Measurements from ENCODE around the gene ALDOC.

The ALDOC gene

GRCh38 chr17:28573521-28573920, 3.2 kb downstream of the ALDOC start:
- Histone ChIP-seq H3K36me3 (ENCODE audit: insufficient read depth, low read length) (peaks cover 17% of the 10 kb centered on the region; the same call in 1 of the 2 replicates), H3K4me1 (ENCODE audit: insufficient read depth, low read length, poor library complexity, severe bottlenecking) (peaks cover 27% of the 10 kb centered on the region), H3K9me2 (replicated peaks; ENCODE audit: low read depth, low read length) (no peaks in the 10 kb centered on the region), H3K4me3 (ENCODE audit: low read length, poor library complexity, severe bottlenecking) (no peak overlapping the region), H2AFZ (ENCODE audit: low read length) (no peak overlapping the region), H3F3A (ENCODE audit: low read depth) (no peaks in the 10 kb centered on the region), H3K9me3 (ENCODE audit: insufficient read depth, low read depth, low read length) (no peaks in the 10 kb centered on the region), H3K79me2 (ENCODE audit: insufficient read depth, low read length) (peaks cover 27% of the 10 kb centered on the region), H3K27me3 (ENCODE audit: insufficient read depth, low read length, poor library complexity, severe bottlenecking) (no peaks in the 10 kb centered on the region), H4K20me1 (ENCODE audit: insufficient read depth, low read length, poor library complexity, severe bottlenecking) (peaks cover 11% of the 10 kb centered on the region), H3K4me2 (ENCODE audit: low read depth, low read length, poor library complexity, severe bottlenecking) (no peak overlapping the region), H3K9ac (ENCODE audit: low read depth, low read length, poor library complexity, severe bottlenecking) (no peak overlapping the region)
- TF ChIP-seq CTCF (conservative IDR thresholded peaks at IDR 0.05; ENCODE audit: low read length) = no peak
- TF ChIP-seq EZH2phosphoT487 (IDR thresholded peaks at IDR 0.05; ENCODE audit: borderline replicate concordance) = no peak

GRCh38 chr17:28573040-28573380, 3.7 kb downstream of the ALDOC start:
- Histone ChIP-seq H3K9ac (ENCODE audit: low read depth, low read length, poor library complexity, severe bottlenecking) (no peak overlapping the region), H3K4me1 (ENCODE audit: insufficient read depth, low read length, poor library complexity, severe bottlenecking) (peaks cover 31% of the 10 kb centered on the region), H3K4me2 (ENCODE audit: low read depth, low read length, poor library complexity, severe bottlenecking) (no peak overlapping the region)

GRCh38 chr17:28572259-28573039, 4.2 kb downstream of the ALDOC start:
- H3K9ac ChIP-seq (ENCODE audit: low read depth, low read length, poor library complexity, severe bottlenecking) = peak overlapping the region; percentile 84
- H2AFZ ChIP-seq (ENCODE audit: low read length) = 0 out of 2 replicates have a peak overlapping the region, but pooled peaks have one; percentile 94
- H3K4me3 ChIP-seq (ENCODE audit: low read length, poor library complexity, severe bottlenecking) = peak overlapping the region; percentile 93
- H4K20me1 ChIP-seq (ENCODE audit: insufficient read depth, low read length, poor library complexity, severe bottlenecking) = peaks cover 11% of the 10 kb centered on the region
- H3K4me2 ChIP-seq (ENCODE audit: low read depth, low read length, poor library complexity, severe bottlenecking) = peak overlapping the region; percentile 80
- peaks cover 6% of the 10 kb centered on the region; the same call in 1 of the 2 replicates for H3K36me3 ChIP-seq (ENCODE audit: insufficient read depth, low read length)
- H3K9me2 ChIP-seq (replicated peaks; ENCODE audit: low read depth, low read length) = no peaks in the 10 kb centered on the region
- H3K79me2 ChIP-seq (ENCODE audit: insufficient read depth, low read length) = peaks cover 37% of the 10 kb centered on the region
- H3K27me3 ChIP-seq (ENCODE audit: insufficient read depth, low read length, poor library complexity, severe bottlenecking) = no peaks in the 10 kb centered on the region
- no peak for TF ChIP-seq CTCF (conservative IDR thresholded peaks at IDR 0.05; ENCODE audit: low read length)
- TF ChIP-seq EZH2phosphoT487 (IDR thresholded peaks at IDR 0.05; ENCODE audit: borderline replicate concordance) = no peak
- H3K9me3 ChIP-seq (ENCODE audit: insufficient read depth, low read depth, low read length) = no peaks in the 10 kb centered on the region
- H3F3A ChIP-seq (ENCODE audit: low read depth) = no peaks in the 10 kb centered on the region
- H3K4me1 ChIP-seq (ENCODE audit: insufficient read depth, low read length, poor library complexity, severe bottlenecking) = peaks cover 36% of the 10 kb centered on the region

More at GRCh38 chr17:28573040-28573380, 3.7 kb downstream of the ALDOC start:
- peaks cover 12% of the 10 kb centered on the region; the same call in 1 of the 2 replicates for H3K36me3 ChIP-seq (ENCODE audit: insufficient read depth, low read length)
- peaks cover 11% of the 10 kb centered on the region for H4K20me1 ChIP-seq (ENCODE audit: insufficient read depth, low read length, poor library complexity, severe bottlenecking)
- no peak overlapping the region for H2AFZ ChIP-seq (ENCODE audit: low read length)
- no peaks in the 10 kb centered on the region for H3F3A ChIP-seq (ENCODE audit: low read depth)
- TF ChIP-seq CTCF (conservative IDR thresholded peaks at IDR 0.05; ENCODE audit: low read length) (no peak), EZH2phosphoT487 (IDR thresholded peaks at IDR 0.05; ENCODE audit: borderline replicate concordance) (no peak)
- no peaks in the 10 kb centered on the region for H3K9me3 ChIP-seq (ENCODE audit: insufficient read depth, low read depth, low read length)
- H3K27me3 ChIP-seq (ENCODE audit: insufficient read depth, low read length, poor library complexity, severe bottlenecking) = no peaks in the 10 kb centered on the region
- no peaks in the 10 kb centered on the region for H3K9me2 ChIP-seq (replicated peaks; ENCODE audit: low read depth, low read length)
- H3K4me3 ChIP-seq (ENCODE audit: low read length, poor library complexity, severe bottlenecking) = no peak overlapping the region
- peaks cover 31% of the 10 kb centered on the region for H3K79me2 ChIP-seq (ENCODE audit: insufficient read depth, low read length)

Measured in Loucy (cell line).